SK-N-SH (cell line): ENCODE results near the gene ANK3. TPM values are rescaled to one million over a fixed set of nuclear protein-coding genes. Genes with fewer than 3 reads are reported as not detected.

Experiments
- CTCF ChIA-PET: fragments of 300-600, 350-600 bp; formaldehyde crosslinking; extraction: SDS; loops from one replicate; lab custom pipeline; 2021; lab: Yijun Ruan, JAX
- POLR2A ChIA-PET: fragments of 350-600 bp; sonication (Branson Sonifier 250); formaldehyde crosslinking; extraction: SDS; loops from one replicate; lab custom pipeline; 2020; ENCODE audit warnings: antibody characterized with exemption, inconsistent platforms; lab: Yijun Ruan, JAX
- DNase-seq: peaks from one replicate; pipeline ENCODE4 v3.0.0; 2012
- H2AFZ ChIP-seq: fragments of 200-600 bp; sonication (generic); 2 replicates; pipeline ENCODE4 v1.8.1; 2016; ENCODE audit warnings: antibody characterized with exemption, mild to moderate bottlenecking, low read depth
- H3F3A ChIP-seq: fragments of 200-600 bp; sonication (generic); replicated peaks from 2 replicates; pipeline ENCODE3; 2016; ENCODE audit warnings: antibody characterized with exemption, mild to moderate bottlenecking; ENCODE audit not compliant: insufficient read depth
- H3K27ac ChIP-seq, 2 experiments: fragments of 200-500 bp in 1 of 2; fragments of 200-600 bp in 1 of 2; sonication (Bioruptor generic) in 1 of 2; sonication (generic), shearing (Covaris generic) in 1 of 2; 2 replicates each; pipeline versions ENCODE4 v1.5.1 to v1.6.1; 2014 to 2016; ENCODE audit warnings: low read depth in 2 of 2, inconsistent platforms in 1 of 2, low read length in 1 of 2, mild to moderate bottlenecking in 1 of 2, mixed read lengths in 1 of 2
- H3K27me3 ChIP-seq: fragments of 200-600 bp; sonication (generic), shearing (Covaris generic); 2 replicates; pipeline ENCODE4 v1.6.1; 2016; ENCODE audit warnings: mixed run types; ENCODE audit not compliant: insufficient read depth
- H3K36me3 ChIP-seq, 2 experiments: fragments of 200-500 bp in 1 of 2; fragments of 200-600 bp in 1 of 2; sonication (Bioruptor generic) in 1 of 2; sonication (generic) in 1 of 2; replicated peaks in 1 of 2; 2 replicates each; pipeline versions ENCODE3 to v1.5.1; 2014 to 2016; ENCODE audit warnings: low read length in 1 of 2, mild to moderate bottlenecking in 1 of 2; ENCODE audit not compliant: insufficient read depth in 2 of 2, control insufficient read depth in 1 of 2
- H3K4me1 ChIP-seq, 2 experiments: fragments of 200-500 bp in 1 of 2; fragments of 200-600 bp in 1 of 2; sonication (Bioruptor generic) in 1 of 2; sonication (generic), shearing (Covaris generic) in 1 of 2; 2 replicates each; pipeline versions ENCODE4 v1.5.1 to v1.6.1; 2014 to 2016; ENCODE audit warnings: low read depth in 1 of 2, low read length in 1 of 2, mixed run types in 1 of 2; ENCODE audit not compliant: insufficient read depth in 2 of 2, control insufficient read depth in 1 of 2
- H3K4me2 ChIP-seq: fragments of 200-600 bp; sonication (generic), shearing (Covaris generic); 2 replicates; pipeline ENCODE4 v1.6.1; 2017; ENCODE audit warnings: mixed run types
- H3K4me3 ChIP-seq, 2 experiments: fragments of 200-500 bp in 1 of 2; fragments of 200-600 bp in 1 of 2; sonication (Bioruptor generic) in 1 of 2; sonication (generic), shearing (Covaris generic) in 1 of 2; 2 replicates each; pipeline versions ENCODE4 v1.5.1 to v1.8.1; 2014 to 2016; ENCODE audit warnings: low read depth in 2 of 2, inconsistent platforms in 1 of 2, low read length in 1 of 2, mild to moderate bottlenecking in 1 of 2, mixed read lengths in 1 of 2, moderate library complexity in 1 of 2
- H3K79me2 ChIP-seq: fragments of 200-600 bp; sonication (generic); 2 replicates; pipeline ENCODE4 v1.8.1; 2017; ENCODE audit warnings: mild to moderate bottlenecking; ENCODE audit not compliant: insufficient read depth
- H3K9ac ChIP-seq: fragments of 200-600 bp; sonication (generic); 2 replicates; pipeline ENCODE4 v1.6.1; 2017; ENCODE audit warnings: mixed run types
- H3K9me2 ChIP-seq: fragments of 200-600 bp; sonication (generic); 2 replicates; pipeline ENCODE4 v1.6.1; 2017; ENCODE audit warnings: mixed run types
- H3K9me3 ChIP-seq: fragments of 200-600 bp; sonication (generic); 2 replicates; pipeline ENCODE4 v1.6.1; 2017; ENCODE audit warnings: mixed run types, mild to moderate bottlenecking, moderate library complexity
- H4K20me1 ChIP-seq: fragments of 200-600 bp; sonication (generic); 2 replicates; pipeline ENCODE4 v1.6.1; 2017; ENCODE audit warnings: mild to moderate bottlenecking, mixed run types; ENCODE audit not compliant: insufficient read depth
- ELF1 ChIP-seq: IDR thresholded peaks from 2 replicates; pipeline ENCODE4 v1.4.0; 2012
- FOXJ3 ChIP-seq: sonication (generic); formaldehyde crosslinking; IDR thresholded peaks from 2 replicates; pipeline ENCODE4 v1.5.1; 2020; ENCODE audit warnings: mild to moderate bottlenecking, missing genetic modification reagents
- GABPA ChIP-seq: IDR thresholded peaks from 2 replicates; pipeline ENCODE4 v1.4.0; 2012; ENCODE audit warnings: low read depth, mild to moderate bottlenecking
- JUND ChIP-seq: IDR thresholded peaks from 2 replicates; pipeline ENCODE4 v1.4.0; 2012
- MEF2A ChIP-seq: IDR thresholded peaks from 2 replicates; pipeline ENCODE4 v1.4.0; 2012; ENCODE audit warnings: low read depth, borderline replicate concordance
- NFIC ChIP-seq: IDR thresholded peaks from 2 replicates; pipeline ENCODE4 v1.4.0; 2012; ENCODE audit warnings: borderline replicate concordance
- NRF1 ChIP-seq: IDR thresholded peaks from 2 replicates; pipeline ENCODE4 v1.6.1; 2012; ENCODE audit warnings: low read depth, mild to moderate bottlenecking, low read length
- RAD21 ChIP-seq: IDR thresholded peaks from 2 replicates; pipeline ENCODE4 v1.6.1; 2012; ENCODE audit warnings: mild to moderate bottlenecking, low read length
- SIN3A ChIP-seq: IDR thresholded peaks from 2 replicates; pipeline ENCODE4 v1.6.1; 2012; ENCODE audit warnings: low read depth, mild to moderate bottlenecking, low read length, moderate library complexity, borderline replicate concordance
- SMC3 ChIP-seq: IDR thresholded peaks from 2 replicates; pipeline ENCODE4 v1.6.1; 2012; ENCODE audit warnings: low read depth, low read length, improper control_type of control experiment
- TCF12 ChIP-seq: IDR thresholded peaks from 2 replicates; pipeline ENCODE4 v1.4.0; 2012
- TEAD4 ChIP-seq: IDR thresholded peaks from 2 replicates; pipeline ENCODE4 v1.4.0; 2012; ENCODE audit warnings: mild to moderate bottlenecking, borderline replicate concordance; ENCODE audit not compliant: insufficient read depth
- WGBS: methylation state at CpG from one replicate; pipeline ENCODE4 v1.1.6; 2017; ENCODE audit warnings: low lambda C conversion rate; 5-methylcytosine and 5-hydroxymethylcytosine counted together
- polyA plus RNA-seq, 3 experiments: library from polyadenylated mRNA; depleted of rRNA; stranded (reverse); fragments of >200 nt; gene quantifications; 2 replicates each; pipeline ENCODE4 v1.2.3, GENCODE V29; 2012
- TF ChIP-seq, protein P1 (sequence below): fragments of 150-350 bp; IDR thresholded peaks from 2 replicates; pipeline ENCODE4 v1.6.1; 2016; ENCODE audit warnings: mild to moderate bottlenecking, low read depth, low read length
- TF ChIP-seq, protein P2 (sequence below): IDR thresholded peaks from 2 replicates; pipeline ENCODE4 v1.4.0; 2012; ENCODE audit warnings: low read depth, borderline replicate concordance
- TF ChIP-seq, protein P3 (sequence below): fragments of 200-600 bp; sonication (generic); IDR thresholded peaks from 2 replicates; pipeline ENCODE4 v1.6.1; 2017; ENCODE audit warnings: antibody characterized with exemption, mild to moderate bottlenecking, moderate library complexity

ANK3 gene
- polyA plus RNA-seq, 1 of the 3 experiments (the other 2 are of a cell fraction): 10.0 TPM

DNA sequence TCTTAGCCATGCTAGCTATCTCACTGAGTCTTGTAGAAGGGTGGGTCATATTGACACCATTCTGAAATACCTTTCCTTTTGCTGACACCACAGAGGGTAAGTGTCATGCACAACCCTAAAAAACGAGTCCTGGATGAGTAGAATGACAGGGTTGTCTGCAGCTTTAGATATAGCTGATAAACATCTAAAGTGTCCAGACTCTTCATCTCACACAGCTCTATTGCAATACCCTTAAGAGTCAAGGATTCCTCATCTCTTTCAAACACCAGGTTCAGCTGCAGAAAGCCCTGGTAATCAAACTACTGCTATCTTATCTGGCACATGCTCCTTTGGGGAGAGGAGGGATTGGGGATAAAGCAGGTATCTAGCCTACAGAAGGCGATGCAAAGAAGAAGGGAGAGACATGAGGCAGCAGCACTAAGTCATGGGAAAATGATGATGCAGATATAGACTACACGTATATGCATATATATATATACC, 127.0 kb downstream of the ANK3 start:
- Histone ChIP-seq H3K9me3 (peaks cover 6% of the 10 kb centered on the region; the same call in 1 of the 2 replicates), H3K27me3 (no peaks in the 10 kb centered on the region), H2AFZ (no peak overlapping the region), H3K4me1 (peaks cover 0 to 2% of the 10 kb centered on the region in 2 experiments; a peak in 1 of 4 replicates), H3K79me2 (no peaks in the 10 kb centered on the region), H3K9ac (no peak overlapping the region), H3K36me3 (peaks cover 2 to 6% of the 10 kb centered on the region in 2 experiments), H4K20me1 (no peaks in the 10 kb centered on the region), H3K4me3 (no peak overlapping the region), H3F3A (no peaks in the 10 kb centered on the region), H3K27ac (no peak overlapping the region), H3K4me2 (no peak overlapping the region), H3K9me2 (no peaks in the 10 kb centered on the region)
- ChIA-PET CTCF (interaction anchor here (0.6 to 1.3 kb wide), 2 partner anchors 25 to 47 kb away, joined by 4 read pairs; no protein-coding TSS in a partner anchor), POLR2A (no interaction called here)
- 66% methylated on average over 3 of the region's 3 CpGs for WGBS
- TF ChIP-seq SMC3 (no peak), MEF2A (no peak), TCF12 (no peak), SIN3A (no peak), FOXJ3 (CRISPR knock-in tag) (no peak), GABPA (no peak), RAD21 (no peak), TEAD4 (no peak), NRF1 (no peak), ELF1 (no peak), NFIC (no peak), JUND (no peak)
- TF ChIP-seq, protein P1, sequence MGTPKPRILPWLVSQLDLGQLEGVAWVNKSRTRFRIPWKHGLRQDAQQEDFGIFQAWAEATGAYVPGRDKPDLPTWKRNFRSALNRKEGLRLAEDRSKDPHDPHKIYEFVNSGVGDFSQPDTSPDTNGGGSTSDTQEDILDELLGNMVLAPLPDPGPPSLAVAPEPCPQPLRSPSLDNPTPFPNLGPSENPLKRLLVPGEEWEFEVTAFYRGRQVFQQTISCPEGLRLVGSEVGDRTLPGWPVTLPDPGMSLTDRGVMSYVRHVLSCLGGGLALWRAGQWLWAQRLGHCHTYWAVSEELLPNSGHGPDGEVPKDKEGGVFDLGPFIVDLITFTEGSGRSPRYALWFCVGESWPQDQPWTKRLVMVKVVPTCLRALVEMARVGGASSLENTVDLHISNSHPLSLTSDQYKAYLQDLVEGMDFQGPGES: no peak
- TF ChIP-seq, protein P2, sequence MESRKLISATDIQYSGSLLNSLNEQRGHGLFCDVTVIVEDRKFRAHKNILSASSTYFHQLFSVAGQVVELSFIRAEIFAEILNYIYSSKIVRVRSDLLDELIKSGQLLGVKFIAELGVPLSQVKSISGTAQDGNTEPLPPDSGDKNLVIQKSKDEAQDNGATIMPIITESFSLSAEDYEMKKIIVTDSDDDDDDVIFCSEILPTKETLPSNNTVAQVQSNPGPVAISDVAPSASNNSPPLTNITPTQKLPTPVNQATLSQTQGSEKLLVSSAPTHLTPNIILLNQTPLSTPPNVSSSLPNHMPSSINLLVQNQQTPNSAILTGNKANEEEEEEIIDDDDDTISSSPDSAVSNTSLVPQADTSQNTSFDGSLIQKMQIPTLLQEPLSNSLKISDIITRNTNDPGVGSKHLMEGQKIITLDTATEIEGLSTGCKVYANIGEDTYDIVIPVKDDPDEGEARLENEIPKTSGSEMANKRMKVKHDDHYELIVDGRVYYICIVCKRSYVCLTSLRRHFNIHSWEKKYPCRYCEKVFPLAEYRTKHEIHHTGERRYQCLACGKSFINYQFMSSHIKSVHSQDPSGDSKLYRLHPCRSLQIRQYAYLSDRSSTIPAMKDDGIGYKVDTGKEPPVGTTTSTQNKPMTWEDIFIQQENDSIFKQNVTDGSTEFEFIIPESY: no peak
- TF ChIP-seq, protein P3, sequence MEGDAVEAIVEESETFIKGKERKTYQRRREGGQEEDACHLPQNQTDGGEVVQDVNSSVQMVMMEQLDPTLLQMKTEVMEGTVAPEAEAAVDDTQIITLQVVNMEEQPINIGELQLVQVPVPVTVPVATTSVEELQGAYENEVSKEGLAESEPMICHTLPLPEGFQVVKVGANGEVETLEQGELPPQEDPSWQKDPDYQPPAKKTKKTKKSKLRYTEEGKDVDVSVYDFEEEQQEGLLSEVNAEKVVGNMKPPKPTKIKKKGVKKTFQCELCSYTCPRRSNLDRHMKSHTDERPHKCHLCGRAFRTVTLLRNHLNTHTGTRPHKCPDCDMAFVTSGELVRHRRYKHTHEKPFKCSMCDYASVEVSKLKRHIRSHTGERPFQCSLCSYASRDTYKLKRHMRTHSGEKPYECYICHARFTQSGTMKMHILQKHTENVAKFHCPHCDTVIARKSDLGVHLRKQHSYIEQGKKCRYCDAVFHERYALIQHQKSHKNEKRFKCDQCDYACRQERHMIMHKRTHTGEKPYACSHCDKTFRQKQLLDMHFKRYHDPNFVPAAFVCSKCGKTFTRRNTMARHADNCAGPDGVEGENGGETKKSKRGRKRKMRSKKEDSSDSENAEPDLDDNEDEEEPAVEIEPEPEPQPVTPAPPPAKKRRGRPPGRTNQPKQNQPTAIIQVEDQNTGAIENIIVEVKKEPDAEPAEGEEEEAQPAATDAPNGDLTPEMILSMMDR: no peak
- no peak for DNase-seq
